ENCODE results near the gene DNAJA4.

DNA sequence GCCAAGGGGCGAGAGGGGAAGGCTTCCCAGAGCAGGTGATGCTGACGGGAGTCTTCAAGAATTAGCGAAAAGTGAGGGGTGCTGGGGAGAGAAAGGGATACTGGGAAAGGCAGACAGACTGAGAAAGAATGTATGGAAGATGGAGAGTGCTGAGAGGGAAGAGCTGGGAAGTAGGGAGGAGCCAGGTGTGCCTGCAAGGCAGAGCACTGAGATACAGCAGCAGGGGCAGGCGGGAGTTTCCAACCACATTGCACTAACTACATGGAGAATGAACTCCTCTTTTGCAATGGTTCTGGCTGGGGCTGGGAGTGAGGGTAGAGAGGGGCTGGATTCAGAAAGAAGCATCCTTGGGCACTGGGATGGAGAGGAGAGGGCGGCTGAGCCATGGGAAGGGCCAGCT lies 59.8 kb downstream of the DNAJA4 start:
- no peak for TF ChIP-seq SNAI2 (CRISPR knock-in tag; IDR thresholded peaks at IDR 0.05)
- TF ChIP-seq RARB (CRISPR knock-in tag; IDR thresholded peaks at IDR 0.05), result no peak
- no peak for TF ChIP-seq ISL1 (CRISPR knock-in tag; IDR thresholded peaks at IDR 0.05)
- TF ChIP-seq, protein P1, sequence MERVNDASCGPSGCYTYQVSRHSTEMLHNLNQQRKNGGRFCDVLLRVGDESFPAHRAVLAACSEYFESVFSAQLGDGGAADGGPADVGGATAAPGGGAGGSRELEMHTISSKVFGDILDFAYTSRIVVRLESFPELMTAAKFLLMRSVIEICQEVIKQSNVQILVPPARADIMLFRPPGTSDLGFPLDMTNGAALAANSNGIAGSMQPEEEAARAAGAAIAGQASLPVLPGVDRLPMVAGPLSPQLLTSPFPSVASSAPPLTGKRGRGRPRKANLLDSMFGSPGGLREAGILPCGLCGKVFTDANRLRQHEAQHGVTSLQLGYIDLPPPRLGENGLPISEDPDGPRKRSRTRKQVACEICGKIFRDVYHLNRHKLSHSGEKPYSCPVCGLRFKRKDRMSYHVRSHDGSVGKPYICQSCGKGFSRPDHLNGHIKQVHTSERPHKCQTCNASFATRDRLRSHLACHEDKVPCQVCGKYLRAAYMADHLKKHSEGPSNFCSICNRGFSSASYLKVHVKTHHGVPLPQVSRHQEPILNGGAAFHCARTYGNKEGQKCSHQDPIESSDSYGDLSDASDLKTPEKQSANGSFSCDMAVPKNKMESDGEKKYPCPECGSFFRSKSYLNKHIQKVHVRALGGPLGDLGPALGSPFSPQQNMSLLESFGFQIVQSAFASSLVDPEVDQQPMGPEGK (CRISPR knock-in tag; IDR thresholded peaks at IDR 0.05; ENCODE audit: borderline replicate concordance), result no peak
- TF ChIP-seq TCF4 (CRISPR knock-in tag; IDR thresholded peaks at IDR 0.05; ENCODE audit: borderline replicate concordance), result no peak
- TF ChIP-seq, protein P2, sequence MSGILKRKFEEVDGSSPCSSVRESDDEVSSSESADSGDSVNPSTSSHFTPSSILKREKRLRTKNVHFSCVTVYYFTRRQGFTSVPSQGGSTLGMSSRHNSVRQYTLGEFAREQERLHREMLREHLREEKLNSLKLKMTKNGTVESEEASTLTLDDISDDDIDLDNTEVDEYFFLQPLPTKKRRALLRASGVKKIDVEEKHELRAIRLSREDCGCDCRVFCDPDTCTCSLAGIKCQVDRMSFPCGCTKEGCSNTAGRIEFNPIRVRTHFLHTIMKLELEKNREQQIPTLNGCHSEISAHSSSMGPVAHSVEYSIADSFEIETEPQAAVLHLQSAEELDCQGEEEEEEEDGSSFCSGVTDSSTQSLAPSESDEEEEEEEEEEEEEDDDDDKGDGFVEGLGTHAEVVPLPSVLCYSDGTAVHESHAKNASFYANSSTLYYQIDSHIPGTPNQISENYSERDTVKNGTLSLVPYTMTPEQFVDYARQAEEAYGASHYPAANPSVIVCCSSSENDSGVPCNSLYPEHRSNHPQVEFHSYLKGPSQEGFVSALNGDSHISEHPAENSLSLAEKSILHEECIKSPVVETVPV (CRISPR knock-in tag; IDR thresholded peaks at IDR 0.05), result no peak
- TF ChIP-seq PPARA (CRISPR knock-in tag; IDR thresholded peaks at IDR 0.05; ENCODE audit: borderline replicate concordance), result no peak
- TF ChIP-seq GLIS3 (CRISPR knock-in tag; IDR thresholded peaks at IDR 0.05), result no peak
- TF ChIP-seq ZFP30 (CRISPR knock-in tag; IDR thresholded peaks at IDR 0.05), result no peak
- TF ChIP-seq, protein P3, sequence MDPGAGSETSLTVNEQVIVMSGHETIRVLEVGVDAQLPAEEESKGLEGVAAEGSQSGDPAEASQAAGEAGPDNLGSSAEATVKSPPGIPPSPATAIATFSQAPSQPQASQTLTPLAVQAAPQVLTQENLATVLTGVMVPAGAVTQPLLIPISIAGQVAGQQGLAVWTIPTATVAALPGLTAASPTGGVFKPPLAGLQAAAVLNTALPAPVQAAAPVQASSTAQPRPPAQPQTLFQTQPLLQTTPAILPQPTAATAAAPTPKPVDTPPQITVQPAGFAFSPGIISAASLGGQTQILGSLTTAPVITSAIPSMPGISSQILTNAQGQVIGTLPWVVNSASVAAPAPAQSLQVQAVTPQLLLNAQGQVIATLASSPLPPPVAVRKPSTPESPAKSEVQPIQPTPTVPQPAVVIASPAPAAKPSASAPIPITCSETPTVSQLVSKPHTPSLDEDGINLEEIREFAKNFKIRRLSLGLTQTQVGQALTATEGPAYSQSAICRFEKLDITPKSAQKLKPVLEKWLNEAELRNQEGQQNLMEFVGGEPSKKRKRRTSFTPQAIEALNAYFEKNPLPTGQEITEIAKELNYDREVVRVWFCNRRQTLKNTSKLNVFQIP (CRISPR knock-in tag; IDR thresholded peaks at IDR 0.05; ENCODE audit: borderline replicate concordance, low read depth), result no peak
- TF ChIP-seq ARNTL (CRISPR knock-in tag; IDR thresholded peaks at IDR 0.05; ENCODE audit: borderline replicate concordance, low read depth), result no peak
- TF ChIP-seq OSR1 (CRISPR knock-in tag; IDR thresholded peaks at IDR 0.05), result no peak
